HEK293 (cell line): ENCODE measurements around the gene SULF2.

Source experiments
- CTCF ChIP-seq: fragments of 450-650 bp; formaldehyde crosslinking; IDR thresholded peaks from 2 replicates; pipeline ENCODE4 v1.5.1; 2016; ENCODE audit warnings: missing biosample characterization, missing genetic modification characterization
- HOXA7 ChIP-seq: sonication (generic); formaldehyde crosslinking; IDR thresholded peaks from 2 replicates; pipeline ENCODE4 v1.8.1; 2022; ENCODE audit warnings: missing genetic modification reagents, borderline replicate concordance
- KLF8 ChIP-seq: fragments of 450-650 bp; formaldehyde crosslinking; IDR thresholded peaks from 2 replicates; pipeline ENCODE4 v1.5.1; 2016; ENCODE audit warnings: missing biosample characterization, missing genetic modification characterization
- PBX3 ChIP-seq: sonication (generic); formaldehyde crosslinking; IDR thresholded peaks from 2 replicates; pipeline ENCODE4 v1.8.1; 2022; ENCODE audit warnings: mild to moderate bottlenecking, moderate library complexity, missing genetic modification reagents
- ZNF121 ChIP-seq: fragments of 450-650 bp; formaldehyde crosslinking; IDR thresholded peaks from 2 replicates; pipeline ENCODE4 v1.5.1; 2016; ENCODE audit warnings: missing biosample characterization, missing genetic modification characterization
- ZNF184 ChIP-seq: fragments of 450-650 bp; IDR thresholded peaks from 2 replicates; pipeline ENCODE4 v1.5.1; 2018; ENCODE audit warnings: missing biosample characterization, mild to moderate bottlenecking, missing genetic modification characterization
- ZNF19 ChIP-seq: fragments of 450-650 bp; formaldehyde crosslinking; IDR thresholded peaks from 2 replicates; pipeline ENCODE4; 2016; ENCODE audit warnings: missing biosample characterization, missing genetic modification characterization, low read depth
- ZNF2 ChIP-seq: fragments of 450-650 bp; formaldehyde crosslinking; IDR thresholded peaks from 2 replicates; pipeline ENCODE4 v1.5.1; 2016; ENCODE audit warnings: missing biosample characterization, missing genetic modification characterization
- ZNF274 ChIP-seq, 2 experiments: fragments of 200-500 bp in 1 of 2; fragments of 450-650 bp in 1 of 2; sonication (Bioruptor generic) in 1 of 2; formaldehyde crosslinking in 1 of 2; IDR thresholded peaks; 2 replicates each; pipeline versions ENCODE4 v1.5.1 to v1.6.1; 2014 to 2016; ENCODE audit warnings: borderline replicate concordance in 1 of 2, inconsistent platforms in 1 of 2, low read length in 1 of 2, missing biosample characterization in 1 of 2, missing genetic modification characterization in 1 of 2
- ZNF366 ChIP-seq: fragments of 450-650 bp; formaldehyde crosslinking; conservative IDR thresholded peaks from 2 replicates; pipeline ENCODE4 v1.5.1; 2016; ENCODE audit warnings: missing biosample characterization, missing genetic modification characterization
- ZNF558 ChIP-seq: fragments of 450-650 bp; formaldehyde crosslinking; IDR thresholded peaks from 2 replicates; pipeline ENCODE4 v1.5.1; 2016; ENCODE audit warnings: missing biosample characterization, missing genetic modification characterization
- TF ChIP-seq, protein P1 (sequence below): fragments of 450-650 bp; formaldehyde crosslinking; IDR thresholded peaks from 2 replicates; pipeline ENCODE4 v1.5.1; 2016; ENCODE audit warnings: missing biosample characterization, missing genetic modification characterization
- TF ChIP-seq, protein P2 (sequence below): fragments of 450-650 bp; formaldehyde crosslinking; IDR thresholded peaks from 2 replicates; pipeline ENCODE4 v1.5.1; 2016; ENCODE audit warnings: missing biosample characterization, missing genetic modification characterization, low read depth

DNA sequence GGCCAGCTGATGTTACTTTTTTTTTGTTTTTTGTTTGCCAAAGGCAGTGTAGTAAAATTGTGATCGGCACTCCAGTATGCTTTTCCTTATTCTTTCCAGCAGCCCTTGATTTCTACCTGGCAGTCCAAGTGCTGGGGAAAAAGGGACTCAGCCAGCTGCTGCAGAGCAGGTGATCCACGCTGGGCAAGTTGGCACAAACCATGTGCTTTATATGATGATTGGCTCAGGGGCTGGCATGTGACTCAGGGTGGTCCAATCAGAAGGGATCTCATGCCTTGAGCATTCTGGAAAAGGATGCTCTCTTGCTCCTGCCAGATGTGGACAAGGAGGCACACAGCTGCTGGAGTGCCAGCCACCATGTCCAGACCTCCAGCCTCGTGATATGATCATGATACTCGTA, 54.5 kb downstream of the SULF2 start:
- TF ChIP-seq ZNF274 (IDR thresholded peaks at IDR 0.05; ENCODE audit: low read length) (no peak), ZNF274 (tag by site-specific recombination; IDR thresholded peaks at IDR 0.05; ENCODE audit: borderline replicate concordance) (no peak), CTCF (tag by site-specific recombination) (no peak), KLF8 (tag by site-specific recombination) (no peak), HOXA7 (no peak), ZNF19 (tag by site-specific recombination) (no peak), ZNF558 (tag by site-specific recombination) (no peak), ZNF366 (tag by site-specific recombination) (no peak), ZNF2 (no peak), ZNF184 (no peak), PBX3 (CRISPR knock-in tag) (no peak), ZNF121 (no peak)
- TF ChIP-seq, protein P1, sequence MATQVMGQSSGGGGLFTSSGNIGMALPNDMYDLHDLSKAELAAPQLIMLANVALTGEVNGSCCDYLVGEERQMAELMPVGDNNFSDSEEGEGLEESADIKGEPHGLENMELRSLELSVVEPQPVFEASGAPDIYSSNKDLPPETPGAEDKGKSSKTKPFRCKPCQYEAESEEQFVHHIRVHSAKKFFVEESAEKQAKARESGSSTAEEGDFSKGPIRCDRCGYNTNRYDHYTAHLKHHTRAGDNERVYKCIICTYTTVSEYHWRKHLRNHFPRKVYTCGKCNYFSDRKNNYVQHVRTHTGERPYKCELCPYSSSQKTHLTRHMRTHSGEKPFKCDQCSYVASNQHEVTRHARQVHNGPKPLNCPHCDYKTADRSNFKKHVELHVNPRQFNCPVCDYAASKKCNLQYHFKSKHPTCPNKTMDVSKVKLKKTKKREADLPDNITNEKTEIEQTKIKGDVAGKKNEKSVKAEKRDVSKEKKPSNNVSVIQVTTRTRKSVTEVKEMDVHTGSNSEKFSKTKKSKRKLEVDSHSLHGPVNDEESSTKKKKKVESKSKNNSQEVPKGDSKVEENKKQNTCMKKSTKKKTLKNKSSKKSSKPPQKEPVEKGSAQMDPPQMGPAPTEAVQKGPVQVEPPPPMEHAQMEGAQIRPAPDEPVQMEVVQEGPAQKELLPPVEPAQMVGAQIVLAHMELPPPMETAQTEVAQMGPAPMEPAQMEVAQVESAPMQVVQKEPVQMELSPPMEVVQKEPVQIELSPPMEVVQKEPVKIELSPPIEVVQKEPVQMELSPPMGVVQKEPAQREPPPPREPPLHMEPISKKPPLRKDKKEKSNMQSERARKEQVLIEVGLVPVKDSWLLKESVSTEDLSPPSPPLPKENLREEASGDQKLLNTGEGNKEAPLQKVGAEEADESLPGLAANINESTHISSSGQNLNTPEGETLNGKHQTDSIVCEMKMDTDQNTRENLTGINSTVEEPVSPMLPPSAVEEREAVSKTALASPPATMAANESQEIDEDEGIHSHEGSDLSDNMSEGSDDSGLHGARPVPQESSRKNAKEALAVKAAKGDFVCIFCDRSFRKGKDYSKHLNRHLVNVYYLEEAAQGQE (tag by site-specific recombination), result no peak
- TF ChIP-seq, protein P2, sequence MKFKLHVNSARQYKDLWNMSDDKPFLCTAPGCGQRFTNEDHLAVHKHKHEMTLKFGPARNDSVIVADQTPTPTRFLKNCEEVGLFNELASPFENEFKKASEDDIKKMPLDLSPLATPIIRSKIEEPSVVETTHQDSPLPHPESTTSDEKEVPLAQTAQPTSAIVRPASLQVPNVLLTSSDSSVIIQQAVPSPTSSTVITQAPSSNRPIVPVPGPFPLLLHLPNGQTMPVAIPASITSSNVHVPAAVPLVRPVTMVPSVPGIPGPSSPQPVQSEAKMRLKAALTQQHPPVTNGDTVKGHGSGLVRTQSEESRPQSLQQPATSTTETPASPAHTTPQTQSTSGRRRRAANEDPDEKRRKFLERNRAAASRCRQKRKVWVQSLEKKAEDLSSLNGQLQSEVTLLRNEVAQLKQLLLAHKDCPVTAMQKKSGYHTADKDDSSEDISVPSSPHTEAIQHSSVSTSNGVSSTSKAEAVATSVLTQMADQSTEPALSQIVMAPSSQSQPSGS (tag by site-specific recombination), result no peak
